GM23338 (cell line): ENCODE data around the gene SLC12A7. TPM values are rescaled to one million over a fixed set of nuclear protein-coding genes. Genes with fewer than 3 reads are reported as not detected.

Experiments
- ATAC-seq: fragments of 200-7000 bp; cut with Tn5 transposase; 3 replicates; pipeline ENCODE4 v1.9.1; 2020
- DNase-seq: peaks from one replicate; pipeline ENCODE4 v3.0.0-alpha.2; 2015; ENCODE audit warnings: low spot score
- H2AFZ ChIP-seq: fragments of 200-600 bp; sonication (generic); 2 replicates; pipeline ENCODE4 v1.8.0; 2016; ENCODE audit warnings: antibody characterized with exemption, mild to moderate bottlenecking, moderate library complexity
- H3F3A ChIP-seq: fragments of 200-600 bp; sonication (generic); replicated peaks from 2 replicates; pipeline ENCODE4 v1.8.0; 2017; ENCODE audit warnings: antibody characterized with exemption, mixed run types, low read depth
- H3K27ac ChIP-seq: fragments of 200-600 bp; sonication (generic); 2 replicates; pipeline ENCODE4 v1.6.1; 2016; ENCODE audit warnings: low read depth
- H3K27me3 ChIP-seq: fragments of 200-600 bp; sonication (generic); 2 replicates; pipeline ENCODE4 v1.8.0; 2016; ENCODE audit warnings: mild to moderate bottlenecking, mixed run types, moderate library complexity; ENCODE audit not compliant: insufficient read depth
- H3K36me3 ChIP-seq: fragments of 200-600 bp; sonication (generic); 2 replicates; pipeline ENCODE4 v1.8.0; 2016; ENCODE audit warnings: mild to moderate bottlenecking; ENCODE audit not compliant: insufficient read depth
- H3K4me1 ChIP-seq: fragments of 200-600 bp; sonication (generic); 2 replicates; pipeline ENCODE4 v1.8.0; 2016; ENCODE audit warnings: mild to moderate bottlenecking, moderate library complexity; ENCODE audit not compliant: insufficient read depth
- H3K4me2 ChIP-seq: fragments of 200-600 bp; sonication (generic); 2 replicates; pipeline ENCODE4 v1.7.1; 2017; ENCODE audit warnings: mixed run types
- H3K4me3 ChIP-seq: fragments of 200-600 bp; sonication (generic); 2 replicates; pipeline ENCODE4 v1.6.1; 2016; ENCODE audit warnings: mixed run types
- H3K79me2 ChIP-seq: fragments of 200-600 bp; sonication (generic); replicated peaks from 2 replicates; pipeline ENCODE4 v1.8.0; 2017; ENCODE audit warnings: mild to moderate bottlenecking; ENCODE audit not compliant: insufficient read depth
- H3K9me2 ChIP-seq: fragments of 200-600 bp; sonication (generic); 2 replicates; pipeline ENCODE4 v1.8.0; 2017; ENCODE audit not compliant: insufficient read depth
- H4K20me1 ChIP-seq: fragments of 200-600 bp; sonication (generic); replicated peaks from 2 replicates; pipeline ENCODE4 v1.8.0; 2017; ENCODE audit warnings: mild to moderate bottlenecking; ENCODE audit not compliant: insufficient read depth
- H3K27ac Mint-ChIP-seq: 2 replicates; pipeline ENCODE4 v1.8.0; 2020; ENCODE audit warnings: inconsistent platforms, mild to moderate bottlenecking, moderate library complexity, mixed read lengths
- H3K27me3 Mint-ChIP-seq: 3 replicates; pipeline ENCODE4 v1.8.0; 2022; ENCODE audit warnings: low read depth, mild to moderate bottlenecking, moderate library complexity, mixed read lengths, inconsistent platforms; ENCODE audit not compliant: insufficient read depth, poor library complexity
- H3K36me3 Mint-ChIP-seq: 3 replicates; pipeline ENCODE4 v1.8.0; 2021; ENCODE audit warnings: low read depth, mild to moderate bottlenecking, inconsistent platforms, moderate library complexity, mixed read lengths
- H3K4me1 Mint-ChIP-seq: 3 replicates; pipeline ENCODE4 v1.8.0; 2020; ENCODE audit warnings: mild to moderate bottlenecking, inconsistent platforms, mixed read lengths
- H3K4me3 Mint-ChIP-seq: 3 replicates; pipeline ENCODE4 v1.8.0; 2021; ENCODE audit warnings: moderate library complexity, mild to moderate bottlenecking, inconsistent platforms, mixed read lengths
- H3K9me3 Mint-ChIP-seq: 3 replicates; pipeline ENCODE4 v1.8.0; 2020; ENCODE audit warnings: moderate library complexity, mild to moderate bottlenecking, inconsistent platforms, mixed read lengths
- CREB1 ChIP-seq: fragments of 250-450 bp; sonication (Bioruptor Pico); IDR thresholded peaks from 2 replicates; pipeline ENCODE4 v1.5.0; 2020; ENCODE audit warnings: low read depth, mild to moderate bottlenecking, moderate library complexity
- CTCF ChIP-seq, 2 experiments: fragments of 200-600 bp in 1 of 2; sonication (generic) in 1 of 2; conservative IDR thresholded peaks; 2 replicates each; pipeline versions ENCODE4 v1.5.1 to v1.6.1; 2016 to 2017; ENCODE audit warnings: antibody characterized with exemption in 2 of 2, low read depth in 2 of 2, mild to moderate bottlenecking in 2 of 2, moderate library complexity in 1 of 2
- ETS1 ChIP-seq: IDR thresholded peaks from 2 replicates; pipeline ENCODE4 v1.6.1; 2016; ENCODE audit warnings: antibody characterized with exemption
- EZH2 ChIP-seq: fragments of 200-600 bp; sonication (generic); IDR thresholded peaks from one replicate; pipeline ENCODE4 v1.8.0; 2017; ENCODE audit warnings: antibody characterized with exemption, mild to moderate bottlenecking, low read depth; ENCODE audit not compliant: unreplicated experiment
- EZH2phosphoT487 ChIP-seq: fragments of 200-600 bp; sonication (generic); IDR thresholded peaks from one replicate; pipeline ENCODE4 v1.8.1; 2018; ENCODE audit warnings: antibody characterized with exemption; ENCODE audit not compliant: unreplicated experiment
- JUNB ChIP-seq: IDR thresholded peaks from one replicate; pipeline ENCODE4 v1.6.1; 2016; ENCODE audit warnings: antibody characterized with exemption; ENCODE audit not compliant: unreplicated experiment
- NANOG ChIP-seq: IDR thresholded peaks from 2 replicates; pipeline ENCODE4 v1.6.1; 2016; ENCODE audit warnings: antibody characterized with exemption, borderline replicate concordance
- POLR2AphosphoS5 ChIP-seq: IDR thresholded peaks from 2 replicates; pipeline ENCODE4 v1.6.1; 2016; ENCODE audit warnings: antibody characterized with exemption, low read depth
- REST ChIP-seq: IDR thresholded peaks from one replicate; pipeline ENCODE4 v1.6.1; 2018; ENCODE audit warnings: antibody characterized with exemption; ENCODE audit not compliant: unreplicated experiment
- STAT1 ChIP-seq: IDR thresholded peaks from one replicate; pipeline ENCODE4 v1.6.1; 2016; ENCODE audit warnings: antibody characterized with exemption; ENCODE audit not compliant: unreplicated experiment
- ZNF114 ChIP-seq: fragments of 250-450 bp; sonication (Bioruptor Pico); IDR thresholded peaks from 2 replicates; pipeline ENCODE4 v1.5.0; 2020; ENCODE audit warnings: mild to moderate bottlenecking, moderate library complexity
- ZNF331 ChIP-seq: fragments of 250-450 bp; sonication (Bioruptor Pico); IDR thresholded peaks from 2 replicates; pipeline ENCODE4 v1.5.0; 2020; ENCODE audit warnings: low read depth, mild to moderate bottlenecking, moderate library complexity
- ZNF462 ChIP-seq: fragments of 250-450 bp; sonication (Bioruptor Pico); IDR thresholded peaks from 2 replicates; pipeline ENCODE4 v1.5.0; 2020; ENCODE audit warnings: mild to moderate bottlenecking, moderate library complexity
- polyA plus RNA-seq: library from polyadenylated mRNA; unstranded; fragments of >200 nt; fragmentation: Nextera tagmentation; extraction: Ambion mirVana; gene quantifications from 2 replicates; pipeline ENCODE4 v1.2.1, GENCODE V29; 2016
- total RNA-seq: library from RNA; depleted of rRNA; stranded (reverse); fragments of >200 nt; shearing (Covaris generic); gene quantifications from 2 replicates; pipeline ENCODE4 v1.2.3, GENCODE V29; 2014

Gene SLC12A7
- total and polyA plus RNA-seq, 2 experiments from 2014 or later: 7.4 to 32.2 TPM

- ATAC-seq (no peak), DNase-seq (no peak)
- H4K20me1 ChIP-seq: no peaks in the 10 kb centered on the region
- H3K4me1 ChIP-seq: no peaks in the 10 kb centered on the region
- H3K9me2 ChIP-seq: no peaks in the 10 kb centered on the region
- H3K36me3 ChIP-seq: no peaks in the 10 kb centered on the region
- H3K4me1 Mint-ChIP-seq: no peaks in the 10 kb centered on the region
- no peaks in the 10 kb centered on the region for H3F3A ChIP-seq
- peaks cover 25% of the 10 kb centered on the region for H3K36me3 Mint-ChIP-seq
- H3K27me3 Mint-ChIP-seq: peaks cover 5% of the 10 kb centered on the region
- no peak overlapping the region for H3K4me2 ChIP-seq
- H3K27me3 ChIP-seq: no peaks in the 10 kb centered on the region
- H3K4me3 Mint-ChIP-seq: no peak overlapping the region
- H3K4me3 ChIP-seq: no peak overlapping the region
- H3K27ac Mint-ChIP-seq: peak overlapping the region; percentile 32; the same call in 1 of the 2 replicates
- H3K9me3 Mint-ChIP-seq: no peaks in the 10 kb centered on the region
- TF ChIP-seq ZNF462 (CRISPR knock-in tag) (no peak), JUNB (no peak), EZH2 (no peak), NANOG (no peak), EZH2phosphoT487 (no peak), ETS1 (no peak), CREB1 (no peak), ZNF114 (CRISPR knock-in tag) (no peak), REST (no peak), STAT1 (no peak), ZNF331 (CRISPR knock-in tag) (no peak), POLR2AphosphoS5 (no peak), CTCF (conservative IDR thresholded peaks at IDR 0.05; ENCODE audit: low read depth in 2 of 2) (no peak)
- H2AFZ ChIP-seq: no peak overlapping the region
- H3K79me2 ChIP-seq: 0 out of 2 replicates have a peak, but pooled peaks cover 3% of the 10 kb centered on the region
- H3K27ac ChIP-seq: no peak overlapping the region
Measured at GRCh38 chr5:1066676-1067075, 45.2 kb downstream of the SLC12A7 start.
